HG02623 (cell line): ENCODE measurements around the gene FIGNL2.
"Not testable (repeated sequence)": the region's sequence is repeated elsewhere in the genome, so short reads cannot be mapped to it uniquely, and the experiment has no call there.

Experiments
- ATAC-seq: cut with Tn5 transposase; IDR thresholded peaks from one replicate; pipeline ENCODE4 v1.9.1; 2021; ENCODE audit warnings: moderate library complexity; ENCODE audit not compliant: unreplicated experiment

FIGNL2 gene

DNA sequence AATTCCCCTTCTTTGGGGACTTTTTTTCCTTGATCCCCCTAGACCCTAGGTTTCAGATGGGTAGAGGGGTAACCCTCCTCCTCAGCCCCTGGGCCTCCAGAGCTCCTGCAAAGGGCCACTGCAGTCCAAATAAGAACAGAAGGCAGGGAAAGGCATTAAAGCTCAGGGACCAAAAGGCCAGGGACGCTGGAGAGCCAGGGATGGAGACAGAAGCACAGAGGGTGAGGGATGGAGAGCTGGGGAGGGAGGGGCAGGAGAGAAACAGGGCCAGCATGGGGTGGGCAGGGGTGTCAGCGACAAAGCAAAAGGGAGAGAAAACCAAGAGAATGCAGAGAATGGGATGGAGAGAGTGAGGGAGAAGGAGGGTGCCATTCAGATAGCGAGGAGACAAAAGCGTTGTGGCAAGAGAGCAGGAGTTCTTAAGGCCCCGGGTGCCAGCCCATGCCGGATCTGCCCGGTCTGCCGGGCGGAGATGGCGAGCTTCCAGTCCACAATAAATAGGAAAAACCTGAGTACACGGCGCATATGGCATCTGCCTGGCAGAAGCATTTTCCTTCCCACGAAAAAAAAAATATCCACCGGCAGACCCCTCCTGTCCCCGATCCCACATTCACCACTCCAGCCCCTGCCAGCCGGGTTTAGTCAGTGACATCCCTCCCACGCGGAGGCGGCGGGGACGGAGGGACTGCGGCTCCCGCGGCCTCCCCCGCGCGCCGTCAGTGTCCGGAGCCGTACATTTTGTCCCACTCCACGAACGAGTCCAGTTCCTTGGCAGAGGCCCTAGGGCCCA, 28.6 kb downstream of the FIGNL2 start:
- ATAC-seq: no peak

DNA sequence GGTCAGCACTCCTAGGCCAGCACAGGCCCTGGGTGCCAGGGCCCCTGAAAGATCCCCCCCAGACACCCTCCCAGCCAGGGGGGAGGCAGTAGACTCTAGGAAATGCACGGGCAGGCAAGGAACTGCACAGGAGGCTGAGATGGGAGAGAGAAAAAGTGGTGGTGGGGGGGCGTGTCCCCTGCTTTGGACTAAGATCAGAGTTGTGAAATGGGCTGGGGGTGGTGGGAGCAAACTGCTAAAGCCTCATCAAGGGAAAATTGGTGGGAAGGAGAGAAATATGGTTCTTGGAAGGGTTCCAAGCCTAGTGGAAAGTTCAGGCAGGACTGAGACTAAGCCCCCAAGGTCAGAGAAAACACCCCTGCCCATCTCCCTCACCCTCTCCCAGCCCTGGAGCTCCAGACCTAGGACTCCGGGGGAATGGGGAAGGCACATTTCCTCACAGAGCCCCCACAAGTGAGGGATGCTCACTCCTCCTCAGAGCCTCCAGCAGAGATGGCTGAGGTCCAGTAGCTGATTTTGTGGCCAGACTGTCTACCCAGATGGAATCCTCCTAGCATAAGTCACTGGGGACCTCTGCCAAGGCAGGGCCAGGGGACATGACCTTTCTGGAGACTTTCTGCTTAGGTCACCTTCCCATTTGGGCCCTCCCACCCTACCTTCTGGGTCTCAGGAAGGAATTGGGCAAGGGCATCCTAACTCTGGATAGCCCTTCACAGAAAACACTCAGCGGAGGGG, 29.8 kb downstream of the FIGNL2 start:
- ATAC-seq: no peak

DNA sequence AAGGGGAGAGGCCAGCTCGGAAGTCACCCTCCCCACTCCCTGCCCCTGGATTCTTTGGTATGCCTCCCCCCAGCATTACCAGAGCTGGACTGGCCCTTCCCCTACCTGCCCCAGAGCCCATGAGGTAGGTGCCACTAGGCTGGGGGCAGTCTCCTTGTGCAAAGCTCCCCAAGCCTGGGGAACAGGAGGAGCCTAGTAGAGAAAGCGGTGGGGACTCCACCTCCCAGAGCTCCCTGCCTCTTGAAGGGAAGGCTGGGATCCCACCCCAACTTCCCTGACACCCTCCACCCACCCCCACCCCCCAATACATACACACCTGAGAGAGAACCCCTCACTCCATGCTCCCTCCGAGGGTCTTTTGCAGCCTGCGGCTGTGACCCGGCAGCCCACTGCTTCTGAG, 30.4 kb downstream of the FIGNL2 start:
- no peak for ATAC-seq

DNA sequence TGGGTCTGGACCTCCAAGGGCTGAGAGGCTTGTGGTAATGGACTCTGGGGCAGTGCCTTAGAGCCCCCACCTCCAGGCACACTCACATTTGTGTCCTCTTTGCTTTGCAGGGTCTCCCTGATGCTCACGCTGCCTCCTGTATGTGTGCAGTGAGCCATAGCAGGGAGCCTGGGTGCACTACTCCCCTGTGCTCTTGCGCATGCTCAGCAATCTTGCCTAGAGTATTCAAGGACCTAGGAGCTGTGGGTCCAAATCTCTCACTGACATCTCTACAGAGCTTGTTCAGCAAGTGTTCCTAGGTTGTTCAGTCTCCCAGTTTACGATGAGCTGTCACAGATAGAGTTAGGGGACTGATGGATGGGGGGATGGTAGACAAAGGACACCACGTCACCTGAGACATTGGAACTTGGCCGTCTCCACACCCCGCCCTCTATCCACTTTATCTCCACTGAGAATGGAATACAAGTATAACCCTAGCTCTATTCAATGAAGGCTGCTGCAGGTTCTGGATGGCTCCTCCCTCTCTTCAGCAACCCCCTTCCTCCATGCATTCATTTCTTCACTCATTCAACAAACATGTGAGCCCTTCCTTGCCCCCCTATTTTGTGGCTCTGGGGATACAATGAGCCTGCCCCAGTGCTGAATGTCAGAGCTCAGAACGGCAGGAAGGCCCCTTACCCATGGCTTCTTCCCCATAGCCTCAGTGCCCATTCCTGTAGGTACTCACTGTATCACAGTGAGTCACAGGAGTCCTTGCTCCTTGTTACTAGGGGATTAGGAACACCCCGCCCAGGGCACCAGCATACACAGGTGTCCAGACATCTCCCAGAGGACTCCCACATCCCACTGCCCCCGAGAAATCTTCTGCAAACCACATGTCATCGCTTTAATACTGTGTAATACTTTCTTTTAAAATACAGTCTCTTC, 31.2 kb downstream of the FIGNL2 start:
- ATAC-seq: no peak

DNA sequence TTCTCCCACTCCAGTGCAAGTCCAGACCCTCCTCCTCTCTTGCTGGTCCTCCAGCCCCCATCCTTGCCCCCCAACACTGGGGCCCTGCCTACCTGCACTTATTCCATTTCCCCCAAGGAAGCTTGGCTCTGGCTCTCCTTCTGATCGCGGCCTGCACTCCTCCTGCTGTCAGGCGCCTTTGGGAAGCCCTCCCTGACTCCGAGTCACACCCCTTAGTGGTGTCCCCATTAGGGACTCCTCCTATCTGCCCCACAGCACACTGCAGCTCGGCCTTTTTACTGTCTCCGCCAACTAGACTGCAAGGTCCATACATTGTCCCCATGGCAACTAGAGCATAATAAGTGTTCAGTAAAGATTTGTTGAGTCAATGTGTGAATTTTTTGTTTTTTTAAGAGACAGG, 32.9 kb downstream of the FIGNL2 start:
- no peak for ATAC-seq

DNA sequence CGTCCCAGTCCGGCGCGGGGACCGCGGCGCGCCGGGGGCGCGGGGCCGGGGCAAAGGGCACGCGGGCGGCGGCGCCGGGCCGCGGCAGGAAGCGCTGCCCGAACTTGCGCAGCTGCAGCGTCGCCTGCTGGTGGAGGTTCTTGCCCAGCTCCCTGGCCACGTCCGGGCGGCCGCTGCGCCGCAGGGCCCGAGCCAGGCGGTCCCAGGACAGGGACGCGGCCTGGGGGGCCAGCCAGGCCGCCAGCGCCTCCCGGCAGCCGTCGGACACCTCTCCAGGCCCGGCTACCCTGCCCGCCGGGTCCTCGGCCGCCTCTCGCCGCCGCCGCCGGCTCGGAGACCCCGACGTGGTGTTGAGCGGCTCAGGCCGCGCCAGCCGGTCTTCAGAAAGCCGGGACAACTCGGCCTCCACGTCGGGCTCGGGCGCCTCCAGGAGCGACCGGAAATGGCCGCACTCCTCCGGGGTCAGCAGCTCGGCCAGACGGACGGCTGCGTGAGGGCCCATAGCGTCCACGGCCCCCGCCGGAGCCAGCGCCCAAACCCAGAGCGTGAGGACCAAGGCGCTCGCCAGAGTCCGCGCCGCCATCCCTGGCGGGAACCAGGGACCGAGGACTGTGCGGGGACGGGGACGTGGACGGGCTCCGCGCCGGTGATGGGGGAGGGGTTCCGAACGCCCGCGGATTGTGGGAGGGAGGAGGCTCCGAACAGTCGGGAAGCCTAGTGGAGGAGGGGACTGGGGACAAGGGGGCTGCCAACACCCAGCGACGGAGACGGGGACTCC, 34.0 kb downstream of the FIGNL2 start:
- no peak for ATAC-seq

DNA sequence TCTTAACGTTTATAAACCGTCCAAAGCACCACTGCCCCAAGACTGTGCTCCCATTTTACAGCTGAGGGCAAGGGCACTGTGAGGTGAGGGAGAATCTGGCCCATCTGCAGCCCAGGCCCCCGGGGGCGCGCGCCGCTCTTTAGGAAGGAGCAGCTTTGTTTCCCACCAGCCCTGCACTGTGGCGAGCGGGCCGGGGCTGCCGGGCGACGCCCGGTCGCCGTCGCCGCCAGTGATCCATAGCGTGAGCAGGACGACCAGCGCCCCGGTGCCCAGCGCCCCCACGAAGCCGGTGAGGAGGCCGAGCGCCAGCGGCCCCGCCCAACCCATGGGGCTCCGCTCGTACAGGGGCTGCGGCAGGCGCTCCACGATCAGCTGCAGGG, 34.6 kb downstream of the FIGNL2 start:
- ATAC-seq: no peak

DNA sequence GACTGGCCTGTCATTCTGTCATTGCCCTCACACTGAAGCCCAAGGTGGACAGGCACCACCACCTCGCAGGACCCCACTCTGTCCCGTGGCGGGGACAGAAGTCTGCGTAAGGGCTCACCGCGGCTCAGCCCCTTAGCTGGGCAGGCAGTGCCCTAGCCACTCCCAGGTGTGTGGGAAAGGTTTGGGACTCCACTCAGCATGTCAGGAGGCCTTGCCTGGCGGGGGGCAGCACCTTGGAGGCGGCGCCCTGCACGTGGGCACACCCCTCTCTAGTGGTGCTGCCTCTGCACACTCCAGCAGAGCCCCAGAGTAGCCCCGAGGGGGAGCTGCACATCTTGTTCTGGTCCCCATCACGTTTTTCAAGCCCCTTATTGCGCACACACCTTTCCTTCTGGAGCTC, 35.6 kb downstream of the FIGNL2 start:
- no peak for ATAC-seq

DNA sequence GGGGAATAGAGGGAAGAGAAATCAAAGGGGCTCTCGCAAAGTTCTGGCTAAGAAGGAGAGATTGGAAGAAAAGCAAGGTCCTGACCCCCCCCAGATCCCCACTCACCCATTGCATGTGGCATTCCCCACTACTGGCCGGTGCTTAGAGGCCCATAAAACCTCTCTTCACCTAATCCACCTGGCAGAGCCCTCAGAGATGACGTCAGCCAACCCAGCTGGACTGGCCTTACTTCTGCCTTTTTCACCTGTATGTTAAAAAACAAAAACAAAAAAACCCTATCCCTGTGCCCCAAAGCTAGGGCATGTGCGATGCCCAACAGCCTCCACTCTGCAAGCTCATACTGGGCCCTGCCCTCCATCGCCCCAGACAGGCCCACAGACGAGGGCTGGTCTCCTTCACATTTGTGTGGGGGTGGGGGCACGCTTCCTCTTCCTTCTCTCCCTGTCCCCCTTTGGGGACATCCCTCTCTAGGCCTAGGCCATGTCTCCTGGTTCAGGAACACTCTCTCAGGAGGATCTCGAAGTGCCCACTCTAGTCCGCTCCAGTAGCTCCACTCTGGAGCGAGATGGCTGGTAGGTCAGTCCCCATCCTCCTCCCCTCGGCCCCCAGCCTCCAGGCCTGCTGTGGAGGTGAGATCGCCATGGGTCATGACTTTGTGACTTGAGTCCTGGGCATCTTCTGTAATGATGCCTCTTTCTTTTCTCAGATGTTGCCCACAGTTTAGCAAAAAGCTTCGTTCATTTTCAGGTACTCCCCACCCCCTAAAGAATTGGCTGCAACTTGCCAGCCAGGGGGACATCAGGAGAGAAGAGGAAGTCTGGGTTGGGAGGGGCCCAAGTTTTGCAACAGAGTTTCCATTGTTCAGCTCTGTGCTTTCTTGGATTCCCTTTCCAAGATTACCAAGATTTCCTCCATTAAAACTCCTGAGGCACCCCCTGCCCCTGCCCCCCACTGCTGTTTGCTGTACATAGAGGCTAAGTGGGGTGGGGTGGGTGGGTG, 37.0 kb downstream of the FIGNL2 start:
- ATAC-seq: no peak

DNA sequence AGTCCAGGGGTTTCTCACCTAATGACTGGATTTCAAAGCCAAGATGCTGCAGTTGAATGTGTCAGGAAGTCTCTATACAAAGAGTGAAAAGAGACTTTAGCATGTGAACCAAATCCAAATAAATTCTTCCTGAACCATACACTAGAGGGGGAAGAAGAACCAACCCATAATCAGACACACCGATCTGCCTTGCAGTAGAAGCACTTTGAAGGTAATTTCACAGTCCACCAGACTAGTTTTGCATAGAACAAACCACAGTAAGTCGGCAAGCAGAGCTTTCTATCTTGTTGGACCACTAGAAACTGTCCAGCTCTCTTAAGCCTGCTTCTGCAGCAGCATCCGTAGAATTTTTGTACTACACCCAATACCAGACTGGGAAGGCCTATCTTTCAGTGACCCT, 39.3 kb downstream of the FIGNL2 start:
- no peak for ATAC-seq

DNA sequence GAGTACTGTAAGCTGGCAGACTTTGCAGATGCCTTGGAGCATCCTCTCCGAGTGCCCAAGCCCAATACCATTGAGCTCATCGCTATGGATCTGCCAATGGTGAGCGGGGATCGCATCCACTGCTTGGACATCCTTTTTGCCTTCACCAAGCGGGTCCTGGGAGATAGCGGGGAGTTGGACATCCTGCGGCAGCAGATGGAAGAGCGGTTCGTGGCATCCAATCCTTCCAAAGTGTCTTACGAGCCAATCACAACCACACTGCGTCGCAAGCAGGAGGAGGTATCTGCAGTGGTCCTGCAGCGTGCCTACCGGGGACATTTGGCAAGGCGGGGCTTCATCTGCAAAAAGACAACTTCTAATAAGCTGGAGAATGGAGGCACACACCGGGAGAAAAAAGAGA, 41.6 kb downstream of the FIGNL2 start:
- no peak for ATAC-seq

DNA sequence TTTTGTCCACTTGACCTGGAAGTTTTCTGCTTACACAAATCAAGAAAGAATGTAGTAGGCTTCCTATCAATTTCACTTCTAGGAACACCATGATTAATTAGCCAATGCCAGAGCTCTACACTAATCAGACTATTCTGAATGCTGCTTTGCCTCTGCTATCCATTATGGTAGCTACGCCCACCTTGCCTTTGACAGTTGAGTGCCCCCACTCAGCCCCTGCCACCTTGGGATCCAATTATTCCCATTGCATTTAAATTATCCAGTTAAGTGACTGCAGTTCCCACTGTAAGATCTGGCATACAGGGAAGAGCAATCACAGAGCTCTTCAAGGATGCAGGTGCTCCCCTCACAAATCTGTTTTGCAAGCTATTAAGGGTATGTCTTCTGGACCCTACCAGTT, 47.5 kb downstream of the FIGNL2 start:
- ATAC-seq: no peak

DNA sequence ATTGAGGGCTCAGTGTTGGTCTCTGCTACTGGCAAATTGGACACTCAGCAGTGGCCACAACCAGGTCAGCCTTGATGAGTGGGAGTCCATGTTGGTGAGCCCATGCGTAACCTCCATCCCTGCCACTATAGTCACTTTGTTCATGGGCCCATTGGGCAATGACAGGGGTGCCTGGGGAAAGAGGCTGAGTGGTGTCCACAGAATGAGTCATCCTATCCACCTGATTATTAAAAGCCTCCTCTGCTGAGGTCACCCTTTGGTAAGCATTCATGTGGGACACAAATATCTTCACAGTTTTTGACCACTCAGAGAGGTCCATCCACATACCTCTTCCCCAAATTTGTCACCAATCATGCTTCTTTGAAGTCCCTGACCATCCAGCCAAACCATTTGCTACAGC, 50.0 kb downstream of the FIGNL2 start:
- no peak for ATAC-seq

DNA sequence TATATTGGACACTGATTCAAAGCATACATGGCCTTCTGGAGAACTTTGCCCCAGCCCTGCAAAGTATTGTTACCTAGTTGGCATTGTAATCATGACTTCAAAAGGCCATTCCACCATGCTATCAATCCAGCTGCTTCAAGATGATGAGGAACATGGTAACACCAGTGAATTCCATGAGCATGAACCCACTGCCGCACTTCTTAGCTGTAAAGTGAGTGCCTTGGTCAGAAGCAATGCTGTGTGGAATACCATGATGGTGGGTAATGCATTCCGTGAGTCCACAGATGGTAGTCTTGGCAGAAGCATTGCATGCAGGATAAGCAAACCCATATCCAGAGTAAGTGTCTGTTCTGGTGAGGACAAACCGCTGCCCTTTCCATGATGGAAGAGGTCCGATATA, 50.5 kb downstream of the FIGNL2 start:
- ATAC-seq: not testable (repeated sequence)

DNA sequence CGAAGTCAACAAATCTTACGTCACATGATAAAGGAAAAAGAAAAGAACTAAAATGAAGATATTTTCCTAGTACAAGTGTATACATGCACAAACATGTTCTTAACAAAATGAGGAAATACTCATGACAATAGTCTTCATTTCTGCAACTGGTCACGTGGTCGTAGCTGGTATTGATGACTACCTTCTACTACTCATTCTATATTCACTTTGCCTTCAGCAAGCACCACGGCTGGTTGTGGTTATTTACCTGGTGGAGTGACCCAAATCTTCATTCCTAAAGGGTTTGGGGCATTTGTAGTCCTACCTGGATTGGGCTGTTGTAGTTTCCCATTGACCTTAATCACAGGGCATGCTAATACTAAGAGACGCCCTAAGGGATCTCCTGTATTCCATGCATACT, 51.2 kb downstream of the FIGNL2 start:
- no peak for ATAC-seq

DNA sequence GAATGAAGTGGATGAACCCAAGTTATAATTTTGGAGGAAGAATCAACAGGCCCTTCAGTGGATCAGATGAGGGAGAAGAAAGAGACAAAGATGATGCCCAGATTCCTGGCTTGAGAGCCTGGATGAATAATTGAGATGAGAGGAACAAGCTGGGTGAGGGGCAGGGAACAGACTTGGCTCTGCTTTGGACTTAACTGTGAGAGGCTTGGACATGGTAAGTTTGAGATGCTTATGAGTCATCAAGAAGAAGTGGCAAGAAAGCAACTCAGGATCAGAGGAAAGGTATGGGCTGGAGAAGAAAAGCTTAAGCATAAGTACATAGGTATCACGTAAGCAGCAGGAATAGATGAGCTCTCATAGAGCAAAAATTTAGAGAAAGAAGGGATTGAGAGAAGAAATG, 55.3 kb downstream of the FIGNL2 start:
- ATAC-seq: no peak

DNA sequence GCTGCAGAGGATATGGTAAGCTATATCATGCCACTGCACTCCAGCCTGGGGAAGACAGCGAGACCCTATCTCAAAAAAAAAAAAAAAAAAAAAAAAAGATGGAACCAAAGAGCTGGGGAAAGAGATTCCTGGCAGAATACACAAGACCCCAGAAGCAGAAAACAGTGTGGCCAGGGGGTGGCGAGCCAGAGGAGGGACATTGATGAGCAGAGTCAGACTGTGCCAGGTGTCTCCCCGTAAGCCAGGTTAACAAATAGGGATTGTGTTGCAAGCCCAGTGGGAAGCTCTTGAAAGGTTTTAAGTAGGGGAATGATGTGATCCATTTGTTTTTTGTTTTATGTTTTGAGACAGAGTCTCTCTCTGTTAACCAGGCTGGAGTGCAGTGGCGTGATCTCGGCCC, 56.1 kb downstream of the FIGNL2 start:
- no peak for ATAC-seq

DNA sequence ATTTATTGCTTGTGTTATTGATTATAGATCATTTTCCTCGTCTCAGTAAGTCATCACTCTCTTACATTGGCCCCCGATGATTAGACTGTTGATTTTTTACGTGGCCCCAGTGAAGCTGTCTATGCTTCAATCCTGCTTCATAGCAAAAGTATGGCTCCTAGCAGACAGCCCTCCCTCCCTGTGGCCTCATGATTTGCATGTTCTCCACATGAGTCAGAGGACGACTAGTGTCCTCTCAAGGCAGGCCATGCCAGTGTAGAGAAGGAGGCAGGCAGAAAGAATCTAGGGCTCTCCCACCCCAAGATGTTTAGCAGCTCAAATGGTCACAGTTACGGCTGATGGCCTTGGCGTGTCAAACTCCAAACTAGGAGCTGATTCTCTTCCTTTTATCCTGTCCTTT, 59.6 kb downstream of the FIGNL2 start:
- ATAC-seq: no peak

DNA sequence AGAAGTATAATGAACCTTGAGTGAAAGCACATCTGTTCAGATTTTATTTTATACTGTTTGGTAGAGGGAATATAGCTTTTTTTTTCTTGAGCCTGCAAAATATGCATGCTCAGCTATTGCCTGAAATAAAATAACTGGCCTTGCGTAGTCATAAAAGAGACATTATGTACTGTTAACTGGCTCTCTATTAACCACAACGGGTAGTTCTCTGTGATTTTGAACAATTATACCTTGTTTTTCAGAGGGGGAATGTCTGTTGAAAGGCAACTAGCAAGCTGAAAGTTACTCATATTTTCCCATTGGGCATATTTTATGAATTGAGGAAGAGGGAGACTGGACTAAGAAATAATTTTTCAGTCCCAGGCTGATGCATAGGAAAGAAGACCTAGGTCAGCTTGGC, 62.6 kb downstream of the FIGNL2 start:
- no peak for ATAC-seq

DNA sequence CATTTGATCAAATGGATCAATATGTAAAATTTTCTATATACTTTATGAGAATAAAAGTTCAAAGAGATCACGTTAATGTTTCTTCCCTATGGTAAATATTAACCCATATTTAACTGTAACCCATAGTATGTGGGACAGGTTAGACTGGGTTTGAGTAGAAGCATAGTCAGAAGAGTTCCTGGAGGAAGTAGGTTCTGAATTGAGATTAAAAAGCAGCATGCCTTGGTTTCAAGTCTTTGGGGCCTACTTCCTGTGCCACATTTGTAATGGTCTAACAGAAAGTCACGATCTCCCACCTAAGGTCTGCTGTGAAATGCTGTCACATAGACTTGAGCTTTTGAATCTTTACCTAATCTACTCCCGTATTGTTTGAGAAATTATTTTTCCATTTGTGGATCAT, 63.8 kb downstream of the FIGNL2 start:
- no peak for ATAC-seq
